A549 (cell line): ENCODE data around the gene FNIP2.

Experiments used
- CHD2 ChIP-seq: fragments of 150-350 bp; IDR thresholded peaks from 2 replicates; pipeline ENCODE4 v1.6.1; 2014; ENCODE audit warnings: low read length; ENCODE audit not compliant: partially characterized antibody
- CHD4 ChIP-seq: fragments of 200-600 bp; sonication (generic); IDR thresholded peaks from 2 replicates; pipeline ENCODE4 v1.6.1; 2016; ENCODE audit warnings: antibody characterized with exemption, mild to moderate bottlenecking, borderline replicate concordance
- HOXB13 ChIP-seq: fragments of 250-450 bp; sonication (Bioruptor Pico); IDR thresholded peaks from 2 replicates; pipeline ENCODE4 v1.5.0; 2020; ENCODE audit warnings: low read depth, mild to moderate bottlenecking, moderate library complexity
- JUN ChIP-seq, 2 experiments: fragments of >200 bp; sonication (Bioruptor Twin); formaldehyde crosslinking; IDR thresholded peaks; 2 replicates in 1 of 2; 3 replicates in 1 of 2; pipeline ENCODE4 v1.6.1; 2016 to 2017
- TF ChIP-seq, protein P1 (sequence below): fragments of 450-650 bp; IDR thresholded peaks from 2 replicates; pipeline ENCODE4 v1.6.1; 2014; ENCODE audit warnings: antibody characterized with exemption
- TF ChIP-seq, protein P2 (sequence below): fragments of >200 bp; sonication (Bioruptor Twin); formaldehyde crosslinking; IDR thresholded peaks from 3 replicates; pipeline ENCODE4 v1.5.1; 2016

DNA sequence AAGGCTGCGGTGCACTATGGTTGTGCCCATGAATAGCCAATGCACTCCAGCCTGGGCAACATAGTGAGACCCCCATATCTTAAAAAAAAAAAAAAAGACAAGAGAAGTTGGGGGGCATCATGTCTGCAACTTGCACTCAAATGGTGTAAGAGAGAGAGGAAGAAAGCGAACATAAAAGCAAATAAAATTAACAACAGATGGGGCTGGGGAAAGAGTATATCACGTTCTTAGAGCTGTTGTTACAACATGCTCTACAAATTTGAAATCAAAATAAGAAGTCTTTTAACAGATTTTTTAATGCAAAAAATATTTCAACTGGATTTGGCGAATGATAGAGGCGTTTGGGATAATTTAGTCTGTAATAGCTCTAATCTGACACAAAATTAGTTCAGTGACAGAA, 144.9 kb downstream of the FNIP2 start:
- TF ChIP-seq, protein P1, sequence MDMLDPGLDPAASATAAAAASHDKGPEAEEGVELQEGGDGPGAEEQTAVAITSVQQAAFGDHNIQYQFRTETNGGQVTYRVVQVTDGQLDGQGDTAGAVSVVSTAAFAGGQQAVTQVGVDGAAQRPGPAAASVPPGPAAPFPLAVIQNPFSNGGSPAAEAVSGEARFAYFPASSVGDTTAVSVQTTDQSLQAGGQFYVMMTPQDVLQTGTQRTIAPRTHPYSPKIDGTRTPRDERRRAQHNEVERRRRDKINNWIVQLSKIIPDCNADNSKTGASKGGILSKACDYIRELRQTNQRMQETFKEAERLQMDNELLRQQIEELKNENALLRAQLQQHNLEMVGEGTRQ = no peak
- TF ChIP-seq, protein P2, sequence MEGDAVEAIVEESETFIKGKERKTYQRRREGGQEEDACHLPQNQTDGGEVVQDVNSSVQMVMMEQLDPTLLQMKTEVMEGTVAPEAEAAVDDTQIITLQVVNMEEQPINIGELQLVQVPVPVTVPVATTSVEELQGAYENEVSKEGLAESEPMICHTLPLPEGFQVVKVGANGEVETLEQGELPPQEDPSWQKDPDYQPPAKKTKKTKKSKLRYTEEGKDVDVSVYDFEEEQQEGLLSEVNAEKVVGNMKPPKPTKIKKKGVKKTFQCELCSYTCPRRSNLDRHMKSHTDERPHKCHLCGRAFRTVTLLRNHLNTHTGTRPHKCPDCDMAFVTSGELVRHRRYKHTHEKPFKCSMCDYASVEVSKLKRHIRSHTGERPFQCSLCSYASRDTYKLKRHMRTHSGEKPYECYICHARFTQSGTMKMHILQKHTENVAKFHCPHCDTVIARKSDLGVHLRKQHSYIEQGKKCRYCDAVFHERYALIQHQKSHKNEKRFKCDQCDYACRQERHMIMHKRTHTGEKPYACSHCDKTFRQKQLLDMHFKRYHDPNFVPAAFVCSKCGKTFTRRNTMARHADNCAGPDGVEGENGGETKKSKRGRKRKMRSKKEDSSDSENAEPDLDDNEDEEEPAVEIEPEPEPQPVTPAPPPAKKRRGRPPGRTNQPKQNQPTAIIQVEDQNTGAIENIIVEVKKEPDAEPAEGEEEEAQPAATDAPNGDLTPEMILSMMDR = no peak
- TF ChIP-seq CHD4 = no peak
- no peak for TF ChIP-seq CHD2
- no peak for TF ChIP-seq HOXB13 (CRISPR knock-in tag)
- TF ChIP-seq JUN (IDR thresholded peaks at IDR 0.05) = no peak
